Colon (tissue), 2 donors: ENCODE results near the gene SRSF4.
"Not testable (repeated sequence)": the region's sequence is repeated elsewhere in the genome, so short reads cannot be mapped to it uniquely, and the experiment has no call there.

ENCODE experiments used
- FAIRE-seq: peaks from 2 replicates; lab custom pipeline; 2012; peaks lifted over from hg19 to GRCh38; lab: Jason Lieb, UNC
- donor health status: control.
- donor health status: control.

Gene SRSF4

GRCh38 chr1:29124366-29125236, 57.1 kb downstream of the SRSF4 start:
- no peak for FAIRE-seq

GRCh38 chr1:29123887-29124365, 57.8 kb downstream of the SRSF4 start, which contains the start of gene TMEM200B:
Gene TMEM200B, minus strand, starts transcription at chr1:29123903. Its CDS starts 2,075 bp downstream, at chr1:29121828.
- FAIRE-seq = no peak

GRCh38 chr1:29123053-29123886, 58.4 kb downstream of the SRSF4 start:
- no peak for FAIRE-seq

GRCh38 chr1:29122682-29123052, 59.0 kb downstream of the SRSF4 start:
- FAIRE-seq = no peak

GRCh38 chr1:29121936-29122681, 59.6 kb downstream of the SRSF4 start:
- FAIRE-seq = no peak

DNA sequence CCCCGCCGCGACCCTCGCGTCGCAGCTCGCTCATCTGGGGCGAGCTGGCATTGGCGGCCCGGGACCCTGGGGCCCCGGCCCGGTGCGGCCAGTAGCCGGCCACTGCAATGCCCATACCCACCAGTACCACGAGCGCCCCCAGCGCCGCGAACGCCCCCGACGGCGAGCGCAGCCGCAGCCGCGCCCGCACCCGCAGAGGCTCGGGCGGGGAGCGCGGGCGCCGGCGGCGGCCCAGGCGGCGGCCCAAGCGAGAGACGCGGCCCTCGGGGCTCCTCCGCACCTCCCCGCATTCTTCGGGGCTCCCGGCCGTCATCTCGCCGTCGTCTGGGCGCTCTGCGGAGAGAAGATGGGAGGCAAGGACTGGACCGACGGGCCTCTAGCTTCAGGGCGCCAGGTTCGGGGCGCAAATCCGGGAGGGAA, 60.2 kb downstream of the SRSF4 start:
- no peak for FAIRE-seq

- no peak for FAIRE-seq
These were observed 60.7 kb downstream of the SRSF4 start for GRCh38 chr1:29120947-29121485.

- FAIRE-seq = no peak
These were observed 61.3 kb downstream of the SRSF4 start for GRCh38 chr1:29120367-29120766.

DNA sequence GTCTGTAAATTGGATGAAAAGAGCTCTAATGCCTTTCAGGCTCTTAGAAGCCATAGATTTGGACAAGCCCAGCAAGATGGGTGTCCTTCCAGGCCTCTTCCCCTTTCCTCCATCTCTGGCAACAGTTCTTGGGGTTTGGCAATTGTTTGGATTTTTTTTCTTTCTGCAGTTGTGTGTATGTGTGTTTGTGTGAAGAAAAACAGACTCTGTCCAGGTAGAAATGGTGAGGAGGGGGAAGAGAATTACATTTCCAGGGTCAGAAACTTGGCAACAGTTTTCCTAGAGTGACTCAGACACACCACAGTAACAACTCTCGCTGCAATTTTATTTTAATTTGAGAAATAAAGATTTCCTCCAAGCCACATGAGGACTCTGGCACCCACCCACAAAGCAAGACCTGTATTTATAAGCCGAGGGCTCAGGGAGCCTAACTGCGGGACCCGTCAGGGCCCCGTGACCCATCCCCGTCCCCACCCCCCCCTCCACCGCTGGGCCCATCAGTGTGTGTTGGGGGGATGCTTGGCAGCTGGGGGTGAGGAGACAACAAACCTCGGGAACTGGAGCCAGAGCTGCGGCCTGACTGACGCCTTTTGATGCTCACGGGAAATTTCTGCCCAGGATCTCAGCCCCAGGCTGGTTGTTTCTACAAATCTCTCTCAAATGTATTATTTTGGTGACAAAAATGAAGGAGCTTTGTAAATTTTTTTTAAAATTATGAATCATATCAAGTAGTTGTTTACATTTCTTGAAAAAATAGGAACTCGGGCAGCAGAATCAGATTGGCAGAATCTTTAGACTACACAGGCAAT, 62.4 kb downstream of the SRSF4 start:
- no peak for FAIRE-seq

- no peak for FAIRE-seq
These were observed 64.3 kb downstream of the SRSF4 start for GRCh38 chr1:29117381-29117780.

DNA sequence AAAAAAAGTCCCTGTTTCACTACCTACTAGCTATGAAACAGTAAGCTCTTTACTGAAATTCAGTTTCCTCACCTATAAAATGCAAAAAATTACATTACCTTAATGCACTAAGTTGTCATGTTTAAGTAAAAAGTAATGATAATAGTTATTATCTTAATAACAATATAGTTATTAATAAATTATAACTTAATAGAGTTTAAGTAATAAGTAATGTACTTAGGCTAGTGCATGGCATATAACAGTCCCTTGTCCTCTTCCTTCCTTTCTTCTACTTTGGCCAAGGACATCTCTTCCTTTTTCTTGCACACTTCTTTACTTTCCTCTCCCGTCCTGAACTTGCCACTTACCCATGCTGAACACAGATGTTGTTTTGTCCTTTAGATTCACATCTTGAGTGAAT, 67.0 kb downstream of the SRSF4 start:
- no peak for FAIRE-seq

- no peak for FAIRE-seq
These were observed 68.1 kb downstream of the SRSF4 start for GRCh38 chr1:29113413-29114117.

GRCh38 chr1:29112705-29113412, 68.8 kb downstream of the SRSF4 start:
- no peak for FAIRE-seq

DNA sequence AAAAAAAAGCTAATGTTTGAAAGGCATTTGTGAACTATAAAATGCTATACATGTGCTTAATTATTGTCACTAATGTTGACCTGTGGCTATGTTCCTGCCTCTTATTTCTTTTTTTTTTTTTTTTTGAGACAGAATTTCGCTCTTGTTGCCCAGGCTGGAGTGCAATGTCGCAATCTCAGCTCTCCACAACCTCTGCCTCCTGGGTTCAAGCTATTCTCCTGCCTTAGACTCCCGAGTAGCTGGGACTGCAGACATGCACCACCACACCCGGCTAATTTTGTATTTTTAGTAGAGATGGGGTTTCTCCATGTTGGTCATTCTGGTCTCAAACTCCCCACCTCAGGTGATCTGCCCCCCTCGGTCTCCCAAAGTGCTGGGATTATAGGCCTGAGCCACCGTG, 73.7 kb downstream of the SRSF4 start:
- not testable (repeated sequence) for FAIRE-seq

DNA sequence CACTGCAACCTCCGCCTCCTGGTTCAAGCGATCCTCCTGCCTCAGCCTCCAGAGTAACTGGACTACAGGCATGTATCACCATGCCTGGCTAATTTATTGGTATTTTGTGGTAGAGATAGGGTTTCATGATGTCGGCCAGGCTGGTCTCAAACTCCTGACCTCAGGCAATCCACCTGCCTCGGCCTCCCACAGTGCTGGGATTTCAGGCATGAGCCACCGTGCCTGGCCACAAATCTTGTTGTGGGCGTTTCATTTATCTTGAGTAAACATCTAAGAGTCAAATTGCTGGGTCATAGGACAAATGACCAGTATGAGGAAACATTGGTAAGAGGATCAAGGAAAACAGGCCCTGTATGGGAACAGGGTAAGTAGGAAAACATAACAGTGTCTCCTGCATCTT, 75.9 kb downstream of the SRSF4 start:
- no peak for FAIRE-seq

DNA sequence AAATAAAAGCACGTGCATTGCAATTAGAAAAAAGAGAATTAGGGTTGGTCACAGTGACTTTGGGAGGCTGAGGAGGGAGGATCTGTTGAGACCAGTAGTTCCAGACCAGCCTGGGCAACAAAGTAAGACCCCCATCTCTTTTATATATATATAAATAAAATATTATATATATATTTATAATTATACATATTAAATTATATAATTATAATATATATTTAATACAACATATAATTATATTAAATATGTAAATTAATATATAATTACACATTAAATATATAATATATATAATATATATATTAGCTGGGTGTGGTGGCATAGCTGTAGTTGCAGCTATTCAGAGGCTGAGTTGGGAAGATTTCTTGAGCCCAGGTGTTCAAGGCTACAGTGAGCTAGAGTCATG, 81.2 kb downstream of the SRSF4 start:
- peak; percentile 41 for FAIRE-seq

DNA sequence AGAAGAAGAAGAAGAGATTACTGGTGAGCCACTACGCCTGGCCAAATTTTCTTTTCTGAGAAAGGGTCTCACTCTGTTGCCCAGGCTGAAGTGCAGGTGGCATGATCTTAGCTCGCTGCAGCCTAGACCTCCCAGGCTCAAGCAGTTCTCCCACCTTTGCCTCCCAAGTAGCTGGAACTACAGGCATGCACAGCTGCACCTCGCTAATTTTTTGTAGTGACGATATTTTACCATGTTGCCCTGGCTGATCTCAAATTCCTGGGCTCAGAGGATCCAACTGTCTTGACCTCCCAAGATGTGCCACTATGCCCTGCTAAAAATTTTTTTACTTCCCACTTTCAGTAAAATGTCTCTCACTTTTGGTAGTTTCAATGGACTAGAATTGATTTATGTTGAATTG, 82.4 kb downstream of the SRSF4 start:
- FAIRE-seq = no peak
